ENCODE data around the gene HES5. TPM values are rescaled to one million over a fixed set of nuclear protein-coding genes. Genes with fewer than 3 reads are reported as not detected.
A peak's percentile ranks its signal among the peaks of the same experiment; 100 is the strongest.

HES5 gene
- polyA plus RNA-seq, 1 of the 3 experiments (the other 2 are of a cell fraction), result 0.03 TPM

DNA sequence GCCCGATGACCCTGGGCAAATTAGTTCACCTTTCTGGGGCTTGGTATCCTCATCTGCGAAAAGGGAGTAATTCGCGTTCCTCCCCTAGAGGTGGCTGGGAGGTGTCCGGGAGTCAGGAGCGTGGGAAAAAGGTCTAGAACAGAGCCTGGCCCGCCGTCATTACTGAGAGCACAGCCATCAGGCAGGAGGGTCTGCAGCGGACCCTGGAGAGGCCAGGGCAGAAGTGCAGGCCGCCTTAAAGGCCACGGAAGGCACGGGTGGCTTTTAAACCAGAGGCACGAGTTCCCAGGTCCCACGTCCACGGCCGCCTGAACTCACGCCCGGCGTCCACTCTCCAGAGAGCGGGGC, 4.5 kb downstream of the HES5 start:
- TF ChIP-seq MXI1 (IDR thresholded peaks at IDR 0.05; ENCODE audit: low read depth, low read length) (0 out of 2 replicates have a peak, but pooled peaks have one; percentile 26), RXRA (IDR thresholded peaks at IDR 0.05; ENCODE audit: borderline replicate concordance, low read depth) (no peak), RAD21 (IDR thresholded peaks at IDR 0.05; ENCODE audit: low read length) (peak; percentile 25)
- H3K9ac ChIP-seq, result peak overlapping the region; percentile 76
- H3K4me2 ChIP-seq, result peak overlapping the region; percentile 83
- peaks cover 0 to 40% of the 10 kb centered on the region in 2 experiments; a peak in 3 of 4 replicates for H3K4me1 ChIP-seq (ENCODE audit: control insufficient read depth in 1 of 2, insufficient read depth in 2 of 2, low read depth in 1 of 2, low read length in 1 of 2)
- H2AFZ ChIP-seq (ENCODE audit: low read depth), result no peak overlapping the region
- no peaks in the 10 kb centered on the region for H3F3A ChIP-seq (replicated peaks; ENCODE audit: insufficient read depth)
- POLR2A ChIA-PET, result interaction anchor here (0.6 to 3.4 kb wide), 6 partner anchors 18 to 51 kb away, joined by 3 to 19 read pairs (median 6); no protein-coding TSS in a partner anchor
- DNase-seq, result peak; percentile 62
- no peaks in the 10 kb centered on the region for H3K9me2 ChIP-seq
- H3K79me2 ChIP-seq (ENCODE audit: insufficient read depth), result peaks cover 40% of the 10 kb centered on the region
- peaks cover 5 to 18% of the 10 kb centered on the region in 2 experiments for H3K36me3 ChIP-seq (replicated peaks in 1 of 2; ENCODE audit: control insufficient read depth in 1 of 2, insufficient read depth in 2 of 2, low read length in 1 of 2)
- H3K27me3 ChIP-seq (ENCODE audit: insufficient read depth), result peaks cover under 1% of the 10 kb centered on the region; the same call in 1 of the 2 replicates
- H3K27ac ChIP-seq (ENCODE audit: low read depth in 2 of 2, low read length in 1 of 2), result peak overlapping the region; percentile 24 to 64; a peak in 2 of 4 replicates
- 1% methylated on average over 9 of the region's 20 CpGs for WGBS (ENCODE audit: low lambda C conversion rate)
- peaks cover 38% of the 10 kb centered on the region for H4K20me1 ChIP-seq (ENCODE audit: insufficient read depth)
- no peaks in the 10 kb centered on the region for H3K9me3 ChIP-seq
- CTCF ChIA-PET, result interaction anchor here (1.3 to 5.2 kb wide), 4 partner anchors 22 to 351 kb away, joined by 3 to 25 read pairs (median 8); no protein-coding TSS in a partner anchor
- H3K4me3 ChIP-seq (ENCODE audit: low read depth in 2 of 2, low read length in 1 of 2), result peak overlapping the region; percentile 70 to 93

DNA sequence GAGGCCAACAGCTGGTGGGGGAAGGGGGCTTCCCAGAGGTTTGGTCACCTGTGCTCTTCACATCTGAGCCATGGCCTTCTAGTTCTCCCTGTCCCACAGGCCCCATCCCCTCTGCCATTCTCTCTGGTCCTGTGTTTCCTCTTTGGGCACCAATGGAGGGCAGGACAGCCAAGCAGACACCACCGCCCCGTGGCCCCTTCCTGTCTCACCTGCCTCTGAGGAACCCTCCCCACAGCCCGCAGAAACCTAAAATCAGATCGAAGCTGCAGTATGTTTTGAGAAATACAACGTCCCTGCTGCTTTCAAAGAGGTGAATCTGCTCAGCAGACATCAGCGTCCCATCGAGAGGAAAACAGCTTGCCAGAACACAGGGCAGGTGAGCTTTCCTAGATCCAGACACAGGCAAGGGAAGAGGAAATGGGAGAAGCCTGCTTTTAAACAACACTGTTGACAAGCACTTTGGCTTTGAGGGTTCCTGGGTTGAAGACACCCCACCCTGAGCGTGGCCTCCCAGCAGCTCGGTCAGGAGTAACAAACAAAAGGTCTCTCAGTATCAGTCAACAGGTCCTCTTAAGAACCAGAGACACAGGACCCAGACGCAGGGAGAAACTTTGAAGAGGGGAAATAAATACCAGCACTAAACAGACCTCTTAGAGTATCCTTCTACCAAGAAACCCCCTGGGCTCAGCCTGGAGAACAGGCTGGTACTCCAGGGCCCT, 6.0 kb downstream of the HES5 start:
- Histone ChIP-seq H3K9me3 (no peaks in the 10 kb centered on the region), H3F3A (replicated peaks; ENCODE audit: insufficient read depth) (no peaks in the 10 kb centered on the region), H3K4me2 (peak overlapping the region; percentile 83; the same call in 1 of the 2 replicates), H3K79me2 (ENCODE audit: insufficient read depth) (peaks cover 40% of the 10 kb centered on the region), H3K9me2 (no peaks in the 10 kb centered on the region), H3K27me3 (ENCODE audit: insufficient read depth) (no peaks in the 10 kb centered on the region), H3K36me3 (replicated peaks in 1 of 2; ENCODE audit: control insufficient read depth in 1 of 2, insufficient read depth in 2 of 2, low read length in 1 of 2) (peaks cover 5 to 30% of the 10 kb centered on the region in 2 experiments), H3K4me1 (ENCODE audit: control insufficient read depth in 1 of 2, insufficient read depth in 2 of 2, low read depth in 1 of 2, low read length in 1 of 2) (peaks cover 0 to 36% of the 10 kb centered on the region in 2 experiments; a peak in 3 of 4 replicates), H3K4me3 (ENCODE audit: low read depth in 2 of 2, low read length in 1 of 2) (no peak overlapping the region), H2AFZ (ENCODE audit: low read depth) (no peak overlapping the region), H4K20me1 (ENCODE audit: insufficient read depth) (peaks cover 38% of the 10 kb centered on the region), H3K27ac (ENCODE audit: low read depth in 2 of 2, low read length in 1 of 2) (no peak overlapping the region), H3K9ac (no peak overlapping the region)
- POLR2A ChIA-PET, result no interaction called here
- DNase-seq, result no peak
- CTCF ChIA-PET, result interaction anchor here (0.5 to 5.2 kb wide), 6 partner anchors 16 to 349 kb away, joined by 3 to 25 read pairs (median 3); no protein-coding TSS in a partner anchor
- no peak for TF ChIP-seq FOXM1 (IDR thresholded peaks at IDR 0.05; ENCODE audit: low read depth)
- TF ChIP-seq, protein P1, sequence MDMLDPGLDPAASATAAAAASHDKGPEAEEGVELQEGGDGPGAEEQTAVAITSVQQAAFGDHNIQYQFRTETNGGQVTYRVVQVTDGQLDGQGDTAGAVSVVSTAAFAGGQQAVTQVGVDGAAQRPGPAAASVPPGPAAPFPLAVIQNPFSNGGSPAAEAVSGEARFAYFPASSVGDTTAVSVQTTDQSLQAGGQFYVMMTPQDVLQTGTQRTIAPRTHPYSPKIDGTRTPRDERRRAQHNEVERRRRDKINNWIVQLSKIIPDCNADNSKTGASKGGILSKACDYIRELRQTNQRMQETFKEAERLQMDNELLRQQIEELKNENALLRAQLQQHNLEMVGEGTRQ (IDR thresholded peaks at IDR 0.05; ENCODE audit: borderline replicate concordance, low read depth, low read length), result no peak
- TF ChIP-seq, protein P2, sequence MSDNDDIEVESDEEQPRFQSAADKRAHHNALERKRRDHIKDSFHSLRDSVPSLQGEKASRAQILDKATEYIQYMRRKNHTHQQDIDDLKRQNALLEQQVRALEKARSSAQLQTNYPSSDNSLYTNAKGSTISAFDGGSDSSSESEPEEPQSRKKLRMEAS (IDR thresholded peaks at IDR 0.05; ENCODE audit: low read depth), result no peak
- WGBS (ENCODE audit: low lambda C conversion rate), result 81% methylated on average over 10 of the region's 10 CpGs

DNA sequence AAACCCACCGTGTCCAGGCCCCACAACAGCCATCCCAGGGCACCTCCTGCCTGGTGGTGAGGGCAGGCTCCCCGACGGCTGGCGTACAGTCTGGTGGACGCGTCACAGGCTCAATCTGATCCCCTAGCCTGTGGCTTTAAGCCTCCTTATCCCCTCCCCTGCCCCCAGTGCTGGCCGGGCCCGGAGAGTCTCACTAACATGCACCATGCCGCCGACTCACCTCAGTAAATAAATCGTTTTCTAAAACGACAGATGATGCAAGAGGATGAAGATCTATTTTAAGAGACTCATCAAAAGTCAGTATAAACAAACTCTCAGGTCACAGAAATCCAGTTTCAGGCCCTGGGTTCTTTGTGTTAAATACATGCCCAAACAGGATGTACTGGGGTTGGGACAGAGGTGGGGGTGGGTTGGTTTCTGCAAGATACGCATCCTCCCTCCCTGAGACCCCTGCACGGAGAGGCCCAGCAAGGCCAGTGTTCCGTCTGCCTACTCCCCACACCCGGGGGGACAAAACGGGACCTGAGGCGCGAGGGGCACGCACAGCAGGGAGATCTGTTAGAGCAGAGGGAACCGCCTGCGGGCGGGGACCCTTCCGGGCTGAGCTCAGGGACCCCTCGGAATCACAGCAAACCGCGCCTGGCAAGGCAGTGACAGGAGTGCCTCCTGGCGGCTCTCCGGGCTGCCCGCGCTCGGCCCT, 6.7 kb downstream of the HES5 start:
- Histone ChIP-seq H3K9ac (no peak overlapping the region), H3K9me3 (no peaks in the 10 kb centered on the region), H3K4me2 (no peak overlapping the region), H3K4me3 (ENCODE audit: low read depth in 2 of 2, low read length in 1 of 2) (no peak overlapping the region), H3K27me3 (ENCODE audit: insufficient read depth) (no peaks in the 10 kb centered on the region), H3K36me3 (replicated peaks in 1 of 2; ENCODE audit: control insufficient read depth in 1 of 2, insufficient read depth in 2 of 2, low read length in 1 of 2) (peaks cover 5 to 37% of the 10 kb centered on the region in 2 experiments), H3K27ac (ENCODE audit: low read depth in 2 of 2, low read length in 1 of 2) (no peak overlapping the region), H3K79me2 (ENCODE audit: insufficient read depth) (peaks cover 40% of the 10 kb centered on the region), H4K20me1 (ENCODE audit: insufficient read depth) (peaks cover 38% of the 10 kb centered on the region), H3K4me1 (ENCODE audit: control insufficient read depth in 1 of 2, insufficient read depth in 2 of 2, low read depth in 1 of 2, low read length in 1 of 2) (peaks cover 0 to 36% of the 10 kb centered on the region in 2 experiments; a peak in 3 of 4 replicates), H2AFZ (ENCODE audit: low read depth) (no peak overlapping the region), H3K9me2 (no peaks in the 10 kb centered on the region), H3F3A (replicated peaks; ENCODE audit: insufficient read depth) (no peaks in the 10 kb centered on the region)
- ChIA-PET CTCF (interaction anchor here (1.6 to 5.2 kb wide), 2 partner anchors 24 to 63 kb away, joined by 3 to 25 read pairs; no protein-coding TSS in a partner anchor), POLR2A (no interaction called here)
- 85% methylated on average over 12 of the region's 32 CpGs for WGBS (ENCODE audit: low lambda C conversion rate)
- no peak for DNase-seq
- TF ChIP-seq SIN3A (IDR thresholded peaks at IDR 0.05; ENCODE audit: borderline replicate concordance, low read depth, low read length) (no peak), CHD2 (IDR thresholded peaks at IDR 0.05; ENCODE audit: low read length, partially characterized antibody) (no peak), RFX5 (IDR thresholded peaks at IDR 0.05; ENCODE audit: low read length) (no peak), EZH2phosphoT487 (IDR thresholded peaks at IDR 0.05; ENCODE audit: borderline replicate concordance, low read depth) (no peak), GATA2 (CRISPR knock-in tag; IDR thresholded peaks at IDR 0.05) (no peak), RCOR1 (IDR thresholded peaks at IDR 0.05; ENCODE audit: low read length) (no peak)
- TF ChIP-seq, protein P3, sequence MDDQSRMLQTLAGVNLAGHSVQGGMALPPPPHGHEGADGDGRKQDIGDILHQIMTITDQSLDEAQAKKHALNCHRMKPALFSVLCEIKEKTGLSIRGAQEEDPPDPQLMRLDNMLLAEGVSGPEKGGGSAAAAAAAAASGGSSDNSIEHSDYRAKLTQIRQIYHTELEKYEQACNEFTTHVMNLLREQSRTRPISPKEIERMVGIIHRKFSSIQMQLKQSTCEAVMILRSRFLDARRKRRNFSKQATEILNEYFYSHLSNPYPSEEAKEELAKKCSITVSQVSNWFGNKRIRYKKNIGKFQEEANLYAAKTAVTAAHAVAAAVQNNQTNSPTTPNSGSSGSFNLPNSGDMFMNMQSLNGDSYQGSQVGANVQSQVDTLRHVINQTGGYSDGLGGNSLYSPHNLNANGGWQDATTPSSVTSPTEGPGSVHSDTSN (IDR thresholded peaks at IDR 0.05), result no peak
- TF ChIP-seq, protein P4, sequence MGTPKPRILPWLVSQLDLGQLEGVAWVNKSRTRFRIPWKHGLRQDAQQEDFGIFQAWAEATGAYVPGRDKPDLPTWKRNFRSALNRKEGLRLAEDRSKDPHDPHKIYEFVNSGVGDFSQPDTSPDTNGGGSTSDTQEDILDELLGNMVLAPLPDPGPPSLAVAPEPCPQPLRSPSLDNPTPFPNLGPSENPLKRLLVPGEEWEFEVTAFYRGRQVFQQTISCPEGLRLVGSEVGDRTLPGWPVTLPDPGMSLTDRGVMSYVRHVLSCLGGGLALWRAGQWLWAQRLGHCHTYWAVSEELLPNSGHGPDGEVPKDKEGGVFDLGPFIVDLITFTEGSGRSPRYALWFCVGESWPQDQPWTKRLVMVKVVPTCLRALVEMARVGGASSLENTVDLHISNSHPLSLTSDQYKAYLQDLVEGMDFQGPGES (IDR thresholded peaks at IDR 0.05; ENCODE audit: low read depth, low read length), result no peak

Measured in SK-N-SH (cell line).